ENCODE data around the gene CD24. TPM values are rescaled to one million over a fixed set of nuclear protein-coding genes. Genes with fewer than 3 reads are reported as not detected.

The CD24 gene
- total and polyA plus RNA-seq, 2 of the 8 experiments (the other 6 are each of a cell fraction or from before 2014, with no cell fraction given) = 2,134 to 2,327 TPM

GRCh38 chr6:106939208-106939607, 35.3 kb downstream of the CD24 start (continued):
- TF ChIP-seq CHD7 (IDR thresholded peaks at IDR 0.05; ENCODE audit: insufficient replicate concordance, low read length) (no peak), TAF1 (IDR thresholded peaks at IDR 0.05; ENCODE audit: low read depth, low read length) (no peak), KDM5A (IDR thresholded peaks at IDR 0.05; ENCODE audit: low read length) (no peak), EP300 (IDR thresholded peaks at IDR 0.05; ENCODE audit: borderline replicate concordance in 1 of 2, low read depth in 2 of 2, low read length in 2 of 2) (no peak), EZH2 (IDR thresholded peaks at IDR 0.05; ENCODE audit: low read depth, low read length, severe bottlenecking) (no peak), E2F6 (IDR thresholded peaks at IDR 0.05) (no peak), RNF2 (IDR thresholded peaks at IDR 0.05; ENCODE audit: borderline replicate concordance, low read depth, low read length, missing control alignments, poor library complexity, severe bottlenecking) (no peak), HDAC2 (IDR thresholded peaks at IDR 0.05; ENCODE audit: borderline replicate concordance in 1 of 2, low read depth in 2 of 2, low read length in 2 of 2) (no peak), SP1 (IDR thresholded peaks at IDR 0.05; ENCODE audit: low read depth, low read length) (no peak), KDM4A (IDR thresholded peaks at IDR 0.05; ENCODE audit: low read depth, low read length, severe bottlenecking) (no peak)

All from H1 (cell line).